Ishikawa (cell line): ENCODE results near the gene JAML.
A peak's percentile ranks its signal among the peaks of the same experiment; 100 is the strongest.

ENCODE experiments used
- CEBPB ChIP-seq: IDR thresholded peaks from 2 replicates; pipeline ENCODE4 v1.6.1; 2012
- CREB1 ChIP-seq: IDR thresholded peaks from 2 replicates; pipeline ENCODE4 v1.6.1; 2012; ENCODE audit warnings: low read depth
- EGR1 ChIP-seq: IDR thresholded peaks from 2 replicates; pipeline ENCODE4 v1.6.1; 2012
- EP300 ChIP-seq: IDR thresholded peaks from 2 replicates; pipeline ENCODE4 v1.6.1; 2012; ENCODE audit warnings: borderline replicate concordance
- FOXM1 ChIP-seq: IDR thresholded peaks from 2 replicates; pipeline ENCODE4 v1.6.1; 2012; ENCODE audit warnings: low read depth, borderline replicate concordance
- MAX ChIP-seq: IDR thresholded peaks from 2 replicates; pipeline ENCODE4 v1.6.1; 2012
- NFIC ChIP-seq: IDR thresholded peaks from 2 replicates; pipeline ENCODE4 v1.6.1; 2012
- RAD21 ChIP-seq: IDR thresholded peaks from 2 replicates; pipeline ENCODE4 v1.6.1; 2012; ENCODE audit warnings: low read depth
- REST ChIP-seq: IDR thresholded peaks from 2 replicates; pipeline ENCODE4 v1.6.1; 2012; ENCODE audit warnings: low read depth, mild to moderate bottlenecking
- TAF1 ChIP-seq: IDR thresholded peaks from 2 replicates; pipeline ENCODE4 v1.6.1; 2012; ENCODE audit warnings: low read depth, mild to moderate bottlenecking
- TCF12 ChIP-seq: IDR thresholded peaks from 2 replicates; pipeline ENCODE4 v1.6.1; 2012; ENCODE audit warnings: low read depth
- TEAD4 ChIP-seq: IDR thresholded peaks from 2 replicates; pipeline ENCODE4 v1.6.1; 2012
- USF1 ChIP-seq: IDR thresholded peaks from 2 replicates; pipeline ENCODE4 v1.6.1; 2012
- YY1 ChIP-seq: IDR thresholded peaks from 2 replicates; pipeline ENCODE4 v1.6.1; 2012; ENCODE audit warnings: low read depth
- ZBTB7A ChIP-seq: IDR thresholded peaks from 2 replicates; pipeline ENCODE4 v1.6.1; 2012; ENCODE audit warnings: low read depth

JAML gene

GRCh38 chr11:118170231-118170630, 54.6 kb downstream of the JAML start:
- no peak for TF ChIP-seq TAF1

GRCh38 chr11:118169300-118170140, 55.3 kb downstream of the JAML start:
- TF ChIP-seq USF1 = no peak
- TF ChIP-seq YY1 = no peak
- TF ChIP-seq TAF1 = no peak
- no peak for TF ChIP-seq TCF12
- no peak for TF ChIP-seq MAX
- TF ChIP-seq CEBPB = no peak
- no peak for TF ChIP-seq REST
- TF ChIP-seq TEAD4 = no peak
- TF ChIP-seq ZBTB7A = no peak

GRCh38 chr11:118168751-118169150, 56.1 kb downstream of the JAML start:
- TF ChIP-seq CEBPB (0 out of 2 replicates have a peak, but pooled peaks have one; percentile 42), RAD21 (no peak)

GRCh38 chr11:118168316-118168715, 56.5 kb downstream of the JAML start:
- TF ChIP-seq USF1 (no peak), ZBTB7A (no peak), TCF12 (no peak), CREB1 (no peak), TEAD4 (no peak), EP300 (no peak), RAD21 (no peak), NFIC (no peak), REST (no peak), MAX (no peak), FOXM1 (no peak), CEBPB (no peak), EGR1 (no peak), YY1 (no peak), TAF1 (no peak)

GRCh38 chr11:118167906-118168305, 56.9 kb downstream of the JAML start:
- TF ChIP-seq USF1 (no peak), TAF1 (no peak), REST (no peak), TCF12 (no peak), CREB1 (no peak), NFIC (no peak)
